GM23338 (cell line): ENCODE results near the gene CAMK2N2.

Source experiments
- CREB1 ChIP-seq: fragments of 250-450 bp; sonication (Bioruptor Pico); IDR thresholded peaks from 2 replicates; pipeline ENCODE4 v1.5.0; 2020; ENCODE audit warnings: low read depth, mild to moderate bottlenecking, moderate library complexity
- EZH2 ChIP-seq: fragments of 200-600 bp; sonication (generic); IDR thresholded peaks from one replicate; pipeline ENCODE4 v1.8.0; 2017; ENCODE audit warnings: antibody characterized with exemption, mild to moderate bottlenecking, low read depth; ENCODE audit not compliant: unreplicated experiment
- EZH2phosphoT487 ChIP-seq: fragments of 200-600 bp; sonication (generic); IDR thresholded peaks from one replicate; pipeline ENCODE4 v1.8.1; 2018; ENCODE audit warnings: antibody characterized with exemption; ENCODE audit not compliant: unreplicated experiment
- JUNB ChIP-seq: IDR thresholded peaks from one replicate; pipeline ENCODE4 v1.6.1; 2016; ENCODE audit warnings: antibody characterized with exemption; ENCODE audit not compliant: unreplicated experiment
- POLR2AphosphoS5 ChIP-seq: IDR thresholded peaks from 2 replicates; pipeline ENCODE4 v1.6.1; 2016; ENCODE audit warnings: antibody characterized with exemption, low read depth
- STAT1 ChIP-seq: IDR thresholded peaks from one replicate; pipeline ENCODE4 v1.6.1; 2016; ENCODE audit warnings: antibody characterized with exemption; ENCODE audit not compliant: unreplicated experiment
- ZNF114 ChIP-seq: fragments of 250-450 bp; sonication (Bioruptor Pico); IDR thresholded peaks from 2 replicates; pipeline ENCODE4 v1.5.0; 2020; ENCODE audit warnings: mild to moderate bottlenecking, moderate library complexity
- ZNF331 ChIP-seq: fragments of 250-450 bp; sonication (Bioruptor Pico); IDR thresholded peaks from 2 replicates; pipeline ENCODE4 v1.5.0; 2020; ENCODE audit warnings: low read depth, mild to moderate bottlenecking, moderate library complexity
- TF ChIP-seq, protein P1 (sequence below), 2 experiments: fragments of 200-600 bp in 1 of 2; sonication (generic) in 1 of 2; conservative IDR thresholded peaks; 2 replicates each; pipeline versions ENCODE4 v1.5.1 to v1.6.1; 2016 to 2017; ENCODE audit warnings: antibody characterized with exemption in 2 of 2, low read depth in 2 of 2, mild to moderate bottlenecking in 2 of 2, moderate library complexity in 1 of 2
- TF ChIP-seq, protein P2 (sequence below): fragments of 250-450 bp; sonication (Bioruptor Pico); IDR thresholded peaks from 2 replicates; pipeline ENCODE4 v1.5.0; 2020; ENCODE audit warnings: mild to moderate bottlenecking, moderate library complexity
- TF ChIP-seq, protein P3 (sequence below): IDR thresholded peaks from one replicate; pipeline ENCODE4 v1.6.1; 2018; ENCODE audit warnings: antibody characterized with exemption; ENCODE audit not compliant: unreplicated experiment

DNA sequence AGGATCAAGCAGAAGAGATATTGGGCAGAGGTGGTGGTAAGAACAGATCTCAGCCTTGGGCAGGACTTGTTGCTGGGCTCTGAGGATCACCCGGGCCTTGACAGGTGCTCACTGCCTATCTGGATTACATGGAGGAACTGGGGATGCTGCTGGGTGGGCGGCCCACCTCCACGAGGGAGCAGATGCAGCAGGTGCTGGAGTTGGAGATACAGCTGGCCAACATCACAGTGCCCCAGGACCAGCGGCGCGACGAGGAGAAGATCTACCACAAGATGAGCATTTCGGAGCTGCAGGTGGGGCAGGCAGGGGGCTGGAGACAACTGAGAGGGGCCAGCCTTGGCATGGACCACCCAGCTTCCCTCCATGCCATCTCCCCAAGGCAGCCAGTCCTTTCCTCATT lies 22.3 kb upstream of the CAMK2N2 start:
- TF ChIP-seq POLR2AphosphoS5, result no peak
- TF ChIP-seq, protein P1, sequence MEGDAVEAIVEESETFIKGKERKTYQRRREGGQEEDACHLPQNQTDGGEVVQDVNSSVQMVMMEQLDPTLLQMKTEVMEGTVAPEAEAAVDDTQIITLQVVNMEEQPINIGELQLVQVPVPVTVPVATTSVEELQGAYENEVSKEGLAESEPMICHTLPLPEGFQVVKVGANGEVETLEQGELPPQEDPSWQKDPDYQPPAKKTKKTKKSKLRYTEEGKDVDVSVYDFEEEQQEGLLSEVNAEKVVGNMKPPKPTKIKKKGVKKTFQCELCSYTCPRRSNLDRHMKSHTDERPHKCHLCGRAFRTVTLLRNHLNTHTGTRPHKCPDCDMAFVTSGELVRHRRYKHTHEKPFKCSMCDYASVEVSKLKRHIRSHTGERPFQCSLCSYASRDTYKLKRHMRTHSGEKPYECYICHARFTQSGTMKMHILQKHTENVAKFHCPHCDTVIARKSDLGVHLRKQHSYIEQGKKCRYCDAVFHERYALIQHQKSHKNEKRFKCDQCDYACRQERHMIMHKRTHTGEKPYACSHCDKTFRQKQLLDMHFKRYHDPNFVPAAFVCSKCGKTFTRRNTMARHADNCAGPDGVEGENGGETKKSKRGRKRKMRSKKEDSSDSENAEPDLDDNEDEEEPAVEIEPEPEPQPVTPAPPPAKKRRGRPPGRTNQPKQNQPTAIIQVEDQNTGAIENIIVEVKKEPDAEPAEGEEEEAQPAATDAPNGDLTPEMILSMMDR (conservative IDR thresholded peaks at IDR 0.05; ENCODE audit: low read depth in 2 of 2), result no peak
- TF ChIP-seq, protein P2, sequence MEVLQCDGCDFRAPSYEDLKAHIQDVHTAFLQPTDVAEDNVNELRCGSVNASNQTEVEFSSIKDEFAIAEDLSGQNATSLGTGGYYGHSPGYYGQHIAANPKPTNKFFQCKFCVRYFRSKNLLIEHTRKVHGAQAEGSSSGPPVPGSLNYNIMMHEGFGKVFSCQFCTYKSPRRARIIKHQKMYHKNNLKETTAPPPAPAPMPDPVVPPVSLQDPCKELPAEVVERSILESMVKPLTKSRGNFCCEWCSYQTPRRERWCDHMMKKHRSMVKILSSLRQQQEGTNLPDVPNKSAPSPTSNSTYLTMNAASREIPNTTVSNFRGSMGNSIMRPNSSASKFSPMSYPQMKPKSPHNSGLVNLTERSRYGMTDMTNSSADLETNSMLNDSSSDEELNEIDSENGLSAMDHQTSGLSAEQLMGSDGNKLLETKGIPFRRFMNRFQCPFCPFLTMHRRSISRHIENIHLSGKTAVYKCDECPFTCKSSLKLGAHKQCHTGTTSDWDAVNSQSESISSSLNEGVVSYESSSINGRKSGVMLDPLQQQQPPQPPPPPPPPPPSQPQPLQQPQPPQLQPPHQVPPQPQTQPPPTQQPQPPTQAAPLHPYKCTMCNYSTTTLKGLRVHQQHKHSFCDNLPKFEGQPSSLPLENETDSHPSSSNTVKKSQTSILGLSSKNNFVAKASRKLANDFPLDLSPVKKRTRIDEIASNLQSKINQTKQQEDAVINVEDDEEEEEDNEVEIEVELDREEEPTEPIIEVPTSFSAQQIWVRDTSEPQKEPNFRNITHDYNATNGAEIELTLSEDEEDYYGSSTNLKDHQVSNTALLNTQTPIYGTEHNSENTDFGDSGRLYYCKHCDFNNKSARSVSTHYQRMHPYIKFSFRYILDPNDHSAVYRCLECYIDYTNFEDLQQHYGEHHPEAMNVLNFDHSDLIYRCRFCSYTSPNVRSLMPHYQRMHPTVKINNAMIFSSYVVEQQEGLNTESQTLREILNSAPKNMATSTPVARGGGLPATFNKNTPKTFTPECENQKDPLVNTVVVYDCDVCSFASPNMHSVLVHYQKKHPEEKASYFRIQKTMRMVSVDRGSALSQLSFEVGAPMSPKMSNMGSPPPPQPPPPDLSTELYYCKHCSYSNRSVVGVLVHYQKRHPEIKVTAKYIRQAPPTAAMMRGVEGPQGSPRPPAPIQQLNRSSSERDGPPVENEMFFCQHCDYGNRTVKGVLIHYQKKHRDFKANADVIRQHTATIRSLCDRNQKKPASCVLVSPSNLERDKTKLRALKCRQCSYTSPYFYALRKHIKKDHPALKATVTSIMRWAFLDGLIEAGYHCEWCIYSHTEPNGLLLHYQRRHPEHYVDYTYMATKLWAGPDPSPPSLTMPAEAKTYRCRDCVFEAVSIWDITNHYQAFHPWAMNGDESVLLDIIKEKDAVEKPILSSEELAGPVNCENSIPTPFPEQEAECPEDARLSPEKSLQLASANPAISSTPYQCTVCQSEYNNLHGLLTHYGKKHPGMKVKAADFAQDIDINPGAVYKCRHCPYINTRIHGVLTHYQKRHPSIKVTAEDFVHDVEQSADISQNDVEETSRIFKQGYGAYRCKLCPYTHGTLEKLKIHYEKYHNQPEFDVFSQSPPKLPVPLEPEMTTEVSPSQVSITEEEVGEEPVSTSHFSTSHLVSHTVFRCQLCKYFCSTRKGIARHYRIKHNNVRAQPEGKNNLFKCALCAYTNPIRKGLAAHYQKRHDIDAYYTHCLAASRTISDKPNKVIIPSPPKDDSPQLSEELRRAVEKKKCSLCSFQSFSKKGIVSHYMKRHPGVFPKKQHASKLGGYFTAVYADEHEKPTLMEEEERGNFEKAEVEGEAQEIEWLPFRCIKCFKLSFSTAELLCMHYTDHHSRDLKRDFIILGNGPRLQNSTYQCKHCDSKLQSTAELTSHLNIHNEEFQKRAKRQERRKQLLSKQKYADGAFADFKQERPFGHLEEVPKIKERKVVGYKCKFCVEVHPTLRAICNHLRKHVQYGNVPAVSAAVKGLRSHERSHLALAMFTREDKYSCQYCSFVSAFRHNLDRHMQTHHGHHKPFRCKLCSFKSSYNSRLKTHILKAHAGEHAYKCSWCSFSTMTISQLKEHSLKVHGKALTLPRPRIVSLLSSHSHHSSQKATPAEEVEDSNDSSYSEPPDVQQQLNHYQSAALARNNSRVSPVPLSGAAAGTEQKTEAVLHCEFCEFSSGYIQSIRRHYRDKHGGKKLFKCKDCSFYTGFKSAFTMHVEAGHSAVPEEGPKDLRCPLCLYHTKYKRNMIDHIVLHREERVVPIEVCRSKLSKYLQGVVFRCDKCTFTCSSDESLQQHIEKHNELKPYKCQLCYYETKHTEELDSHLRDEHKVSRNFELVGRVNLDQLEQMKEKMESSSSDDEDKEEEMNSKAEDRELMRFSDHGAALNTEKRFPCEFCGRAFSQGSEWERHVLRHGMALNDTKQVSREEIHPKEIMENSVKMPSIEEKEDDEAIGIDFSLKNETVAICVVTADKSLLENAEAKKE (CRISPR knock-in tag), result no peak
- no peak for TF ChIP-seq EZH2
- TF ChIP-seq, protein P3, sequence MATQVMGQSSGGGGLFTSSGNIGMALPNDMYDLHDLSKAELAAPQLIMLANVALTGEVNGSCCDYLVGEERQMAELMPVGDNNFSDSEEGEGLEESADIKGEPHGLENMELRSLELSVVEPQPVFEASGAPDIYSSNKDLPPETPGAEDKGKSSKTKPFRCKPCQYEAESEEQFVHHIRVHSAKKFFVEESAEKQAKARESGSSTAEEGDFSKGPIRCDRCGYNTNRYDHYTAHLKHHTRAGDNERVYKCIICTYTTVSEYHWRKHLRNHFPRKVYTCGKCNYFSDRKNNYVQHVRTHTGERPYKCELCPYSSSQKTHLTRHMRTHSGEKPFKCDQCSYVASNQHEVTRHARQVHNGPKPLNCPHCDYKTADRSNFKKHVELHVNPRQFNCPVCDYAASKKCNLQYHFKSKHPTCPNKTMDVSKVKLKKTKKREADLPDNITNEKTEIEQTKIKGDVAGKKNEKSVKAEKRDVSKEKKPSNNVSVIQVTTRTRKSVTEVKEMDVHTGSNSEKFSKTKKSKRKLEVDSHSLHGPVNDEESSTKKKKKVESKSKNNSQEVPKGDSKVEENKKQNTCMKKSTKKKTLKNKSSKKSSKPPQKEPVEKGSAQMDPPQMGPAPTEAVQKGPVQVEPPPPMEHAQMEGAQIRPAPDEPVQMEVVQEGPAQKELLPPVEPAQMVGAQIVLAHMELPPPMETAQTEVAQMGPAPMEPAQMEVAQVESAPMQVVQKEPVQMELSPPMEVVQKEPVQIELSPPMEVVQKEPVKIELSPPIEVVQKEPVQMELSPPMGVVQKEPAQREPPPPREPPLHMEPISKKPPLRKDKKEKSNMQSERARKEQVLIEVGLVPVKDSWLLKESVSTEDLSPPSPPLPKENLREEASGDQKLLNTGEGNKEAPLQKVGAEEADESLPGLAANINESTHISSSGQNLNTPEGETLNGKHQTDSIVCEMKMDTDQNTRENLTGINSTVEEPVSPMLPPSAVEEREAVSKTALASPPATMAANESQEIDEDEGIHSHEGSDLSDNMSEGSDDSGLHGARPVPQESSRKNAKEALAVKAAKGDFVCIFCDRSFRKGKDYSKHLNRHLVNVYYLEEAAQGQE, result no peak
- no peak for TF ChIP-seq CREB1 (CRISPR knock-in tag)
- TF ChIP-seq EZH2phosphoT487, result no peak
- no peak for TF ChIP-seq ZNF331 (CRISPR knock-in tag)
- no peak for TF ChIP-seq JUNB
- TF ChIP-seq ZNF114, result no peak
- no peak for TF ChIP-seq STAT1
